ENCODE data around the gene STOM.

DNA sequence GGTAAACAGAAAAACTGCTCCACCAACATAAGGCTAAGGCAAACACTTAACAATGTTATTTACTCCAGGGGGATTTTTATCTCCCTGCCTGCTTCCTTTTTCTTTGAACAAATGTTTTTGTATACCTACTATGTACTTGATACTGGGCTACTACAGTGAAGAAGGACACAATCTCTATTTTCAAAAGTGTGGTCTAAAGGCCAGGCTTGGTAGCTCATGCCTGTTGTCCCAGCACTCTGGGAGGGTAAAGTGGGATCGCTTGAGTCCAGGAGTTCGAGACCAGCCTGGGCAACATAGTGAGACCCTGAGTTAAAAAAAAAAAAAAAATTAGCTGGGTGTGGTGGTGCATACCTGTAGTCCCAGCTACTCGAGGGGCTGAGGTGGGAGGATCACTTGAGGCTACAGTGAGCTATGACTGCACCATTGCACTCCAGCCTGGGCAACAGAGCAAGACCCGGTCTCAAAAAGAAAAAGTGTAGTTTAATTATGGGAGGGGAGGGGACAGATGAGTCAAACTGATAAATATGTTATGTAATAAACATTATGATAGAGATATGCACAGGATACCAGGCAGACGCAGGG is 3.3 kb downstream of the STOM start:
- TF ChIP-seq, protein P1, sequence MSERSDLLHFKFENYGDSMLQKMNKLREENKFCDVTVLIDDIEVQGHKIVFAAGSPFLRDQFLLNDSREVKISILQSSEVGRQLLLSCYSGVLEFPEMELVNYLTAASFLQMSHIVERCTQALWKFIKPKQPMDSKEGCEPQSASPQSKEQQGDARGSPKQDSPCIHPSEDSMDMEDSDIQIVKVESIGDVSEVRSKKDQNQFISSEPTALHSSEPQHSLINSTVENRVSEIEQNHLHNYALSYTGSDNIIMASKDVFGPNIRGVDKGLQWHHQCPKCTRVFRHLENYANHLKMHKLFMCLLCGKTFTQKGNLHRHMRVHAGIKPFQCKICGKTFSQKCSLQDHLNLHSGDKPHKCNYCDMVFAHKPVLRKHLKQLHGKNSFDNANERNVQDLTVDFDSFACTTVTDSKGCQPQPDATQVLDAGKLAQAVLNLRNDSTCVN (tag by site-specific recombination; optimal IDR thresholded peaks at IDR 0.05): no peak
- TF ChIP-seq ZNF510 (tag by site-specific recombination; IDR thresholded peaks at IDR 0.05; ENCODE audit: insufficient replicate concordance) (no peak), ZNF274 (IDR thresholded peaks at IDR 0.05; ENCODE audit: low read length) (no peak), ZNF274 (tag by site-specific recombination; IDR thresholded peaks at IDR 0.05; ENCODE audit: borderline replicate concordance) (no peak), KLF1 (tag by site-specific recombination; IDR thresholded peaks at IDR 0.05) (no peak), ZNF629 (tag by site-specific recombination; IDR thresholded peaks at IDR 0.05) (no peak), GLIS2 (tag by site-specific recombination; IDR thresholded peaks at IDR 0.05) (no peak), ZNF785 (tag by site-specific recombination; IDR thresholded peaks at IDR 0.05) (no peak)
- TF ChIP-seq, protein P2, sequence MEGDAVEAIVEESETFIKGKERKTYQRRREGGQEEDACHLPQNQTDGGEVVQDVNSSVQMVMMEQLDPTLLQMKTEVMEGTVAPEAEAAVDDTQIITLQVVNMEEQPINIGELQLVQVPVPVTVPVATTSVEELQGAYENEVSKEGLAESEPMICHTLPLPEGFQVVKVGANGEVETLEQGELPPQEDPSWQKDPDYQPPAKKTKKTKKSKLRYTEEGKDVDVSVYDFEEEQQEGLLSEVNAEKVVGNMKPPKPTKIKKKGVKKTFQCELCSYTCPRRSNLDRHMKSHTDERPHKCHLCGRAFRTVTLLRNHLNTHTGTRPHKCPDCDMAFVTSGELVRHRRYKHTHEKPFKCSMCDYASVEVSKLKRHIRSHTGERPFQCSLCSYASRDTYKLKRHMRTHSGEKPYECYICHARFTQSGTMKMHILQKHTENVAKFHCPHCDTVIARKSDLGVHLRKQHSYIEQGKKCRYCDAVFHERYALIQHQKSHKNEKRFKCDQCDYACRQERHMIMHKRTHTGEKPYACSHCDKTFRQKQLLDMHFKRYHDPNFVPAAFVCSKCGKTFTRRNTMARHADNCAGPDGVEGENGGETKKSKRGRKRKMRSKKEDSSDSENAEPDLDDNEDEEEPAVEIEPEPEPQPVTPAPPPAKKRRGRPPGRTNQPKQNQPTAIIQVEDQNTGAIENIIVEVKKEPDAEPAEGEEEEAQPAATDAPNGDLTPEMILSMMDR (tag by site-specific recombination; IDR thresholded peaks at IDR 0.05): no peak
